ENCODE results near the gene CEP85L.

Gene CEP85L

GRCh38 chr6:118536478-118536877 is 114.9 kb downstream of the CEP85L start:
- Histone ChIP-seq H3K36me3 (ENCODE audit: low read length) (no peaks in the 10 kb centered on the region), H3K9ac (ENCODE audit: low read length) (no peak overlapping the region), H3K9me3 (ENCODE audit: insufficient read depth, low read length) (no peaks in the 10 kb centered on the region), H4K20me1 (ENCODE audit: low read depth, low read length) (no peaks in the 10 kb centered on the region), H3K9me2 (replicated peaks; ENCODE audit: insufficient read depth, low read length) (no peaks in the 10 kb centered on the region), H3F3A (ENCODE audit: insufficient read depth) (no peaks in the 10 kb centered on the region), H3K27me3 (ENCODE audit: low read length) (no peaks in the 10 kb centered on the region), H3K4me2 (ENCODE audit: low read depth, low read length, poor library complexity, severe bottlenecking) (no peak overlapping the region), H3K27ac (ENCODE audit: low read depth, low read length) (no peak overlapping the region), H3K79me2 (ENCODE audit: insufficient read depth, low read length) (no peaks in the 10 kb centered on the region), H3K4me3 (ENCODE audit: insufficient read depth, low read length, poor library complexity, severe bottlenecking) (no peak overlapping the region), H2AFZ (ENCODE audit: low read depth, low read length, severe bottlenecking) (no peak overlapping the region)
- TF ChIP-seq CTCF (IDR thresholded peaks at IDR 0.05; ENCODE audit: insufficient read depth, low read length, poor library complexity, severe bottlenecking) (no peak), EZH2phosphoT487 (conservative IDR thresholded peaks at IDR 0.05; ENCODE audit: low read length) (no peak)

GRCh38 chr6:118535176-118535844 is 116.1 kb downstream of the CEP85L start:
- Histone ChIP-seq H3K4me3 (ENCODE audit: insufficient read depth, low read length, poor library complexity, severe bottlenecking) (no peak overlapping the region), H3K9me3 (ENCODE audit: insufficient read depth, low read length) (no peaks in the 10 kb centered on the region), H3K36me3 (ENCODE audit: low read length) (no peaks in the 10 kb centered on the region), H3K27me3 (ENCODE audit: low read length) (no peaks in the 10 kb centered on the region), H3K4me2 (ENCODE audit: low read depth, low read length, poor library complexity, severe bottlenecking) (no peak overlapping the region), H4K20me1 (ENCODE audit: low read depth, low read length) (no peaks in the 10 kb centered on the region), H3F3A (ENCODE audit: insufficient read depth) (no peaks in the 10 kb centered on the region), H3K9ac (ENCODE audit: low read length) (no peak overlapping the region), H3K9me2 (replicated peaks; ENCODE audit: insufficient read depth, low read length) (no peaks in the 10 kb centered on the region), H3K27ac (ENCODE audit: low read depth, low read length) (no peak overlapping the region), H3K79me2 (ENCODE audit: insufficient read depth, low read length) (no peaks in the 10 kb centered on the region), H2AFZ (ENCODE audit: low read depth, low read length, severe bottlenecking) (no peak overlapping the region)
- TF ChIP-seq EZH2phosphoT487 (conservative IDR thresholded peaks at IDR 0.05; ENCODE audit: low read length) (no peak), CTCF (IDR thresholded peaks at IDR 0.05; ENCODE audit: insufficient read depth, low read length, poor library complexity, severe bottlenecking) (no peak)

- no peak for TF ChIP-seq CTCF (IDR thresholded peaks at IDR 0.05; ENCODE audit: insufficient read depth, low read length, poor library complexity, severe bottlenecking)
- no peak for TF ChIP-seq EZH2phosphoT487 (conservative IDR thresholded peaks at IDR 0.05; ENCODE audit: low read length)
Measured at GRCh38 chr6:118530942-118531341, 120.4 kb downstream of the CEP85L start.

More at GRCh38 chr6:118530942-118531341, 120.4 kb downstream of the CEP85L start:
- Histone ChIP-seq H3K9me2 (replicated peaks; ENCODE audit: insufficient read depth, low read length) (no peaks in the 10 kb centered on the region), H3K27me3 (ENCODE audit: low read length) (no peaks in the 10 kb centered on the region), H3K79me2 (ENCODE audit: insufficient read depth, low read length) (no peaks in the 10 kb centered on the region), H3K9me3 (ENCODE audit: insufficient read depth, low read length) (no peaks in the 10 kb centered on the region), H3K4me2 (ENCODE audit: low read depth, low read length, poor library complexity, severe bottlenecking) (no peak overlapping the region), H3F3A (ENCODE audit: insufficient read depth) (no peaks in the 10 kb centered on the region), H4K20me1 (ENCODE audit: low read depth, low read length) (no peaks in the 10 kb centered on the region), H3K9ac (ENCODE audit: low read length) (no peak overlapping the region), H3K27ac (ENCODE audit: low read depth, low read length) (no peak overlapping the region), H2AFZ (ENCODE audit: low read depth, low read length, severe bottlenecking) (no peak overlapping the region), H3K4me3 (ENCODE audit: insufficient read depth, low read length, poor library complexity, severe bottlenecking) (no peak overlapping the region), H3K36me3 (ENCODE audit: low read length) (no peaks in the 10 kb centered on the region)
